DOHH2 (cell line): ENCODE results near the gene NOTCH1.

Experiments
- CTCF ChIP-seq: fragments of 200-600 bp; sonication (generic); IDR thresholded peaks from one replicate; pipeline ENCODE4 v1.5.1; 2014; ENCODE audit warnings: antibody characterized with exemption, mild to moderate bottlenecking, low read depth, low read length; ENCODE audit not compliant: poor library complexity, severe bottlenecking
- EZH2phosphoT487 ChIP-seq: fragments of 200-600 bp; sonication (generic); IDR thresholded peaks from 2 replicates; pipeline ENCODE4 v1.6.1; 2017; ENCODE audit warnings: borderline replicate concordance, mild to moderate bottlenecking, antibody characterized with exemption, low read length, moderate library complexity, mixed read lengths

GRCh38 chr9:136594492-136594891 is 48.6 kb upstream of the NOTCH1 start:
- TF ChIP-seq CTCF (no peak), EZH2phosphoT487 (no peak)
